Liver (tissue), 9 donors: Measurements from ENCODE around the gene SP4. TPM values are rescaled to one million over a fixed set of nuclear protein-coding genes. Genes with fewer than 3 reads are reported as not detected.

Experiments
- DNase-seq: peaks from one replicate; pipeline ENCODE4 v3.0.0-alpha.2; 2017; ENCODE audit warnings: low spot score
- H3K27ac ChIP-seq, 2 donors: one replicate each; pipeline ENCODE4 v1.7.0; 2013; ENCODE audit warnings: inconsistent platforms in 2 of 2, low read length in 2 of 2, control low read depth in 1 of 2, low read depth in 1 of 2, mild to moderate bottlenecking in 1 of 2
- H3K27me3 ChIP-seq, 4 donors: one replicate each; pipeline versions ENCODE4 v1.6.1 to v1.7.0; 2013; ENCODE audit warnings: low read length in 3 of 4, inconsistent platforms in 1 of 4, mild to moderate bottlenecking in 1 of 4, moderate library complexity in 1 of 4; ENCODE audit not compliant: control insufficient read depth in 4 of 4, insufficient read depth in 4 of 4
- H3K36me3 ChIP-seq, 4 donors: one replicate each; pipeline versions ENCODE4 v1.6.1 to v1.7.0; 2013; ENCODE audit warnings: low read length in 3 of 4, mild to moderate bottlenecking in 3 of 4, low read depth in 1 of 4, moderate library complexity in 1 of 4; ENCODE audit not compliant: control insufficient read depth in 4 of 4, insufficient read depth in 3 of 4
- H3K4me1 ChIP-seq, 4 donors: one replicate each; pipeline versions ENCODE4 v1.6.1 to v1.7.0; 2013; ENCODE audit warnings: low read length in 3 of 4, mild to moderate bottlenecking in 3 of 4, moderate library complexity in 1 of 4; ENCODE audit not compliant: control insufficient read depth in 4 of 4, insufficient read depth in 4 of 4
- H3K4me3 ChIP-seq, 3 donors: one replicate each; pipeline versions ENCODE4 v1.6.1 to v1.7.0; 2013; ENCODE audit warnings: low read length in 3 of 3, control low read depth in 1 of 3, low read depth in 1 of 3, mild to moderate bottlenecking in 1 of 3
- H3K9ac ChIP-seq, 2 donors: one replicate each; pipeline ENCODE4 v1.7.0; 2013; ENCODE audit warnings: low read length in 2 of 2, mild to moderate bottlenecking in 2 of 2, moderate library complexity in 2 of 2, control low read depth in 1 of 2, low read depth in 1 of 2
- H3K9me3 ChIP-seq, 4 donors: one replicate each; pipeline versions ENCODE4 v1.6.1 to v1.7.0; 2013; ENCODE audit warnings: low read length in 3 of 4; ENCODE audit not compliant: control insufficient read depth in 4 of 4
- CTCF ChIP-seq: fragments of 150-350 bp; IDR thresholded peaks from 2 replicates; pipeline ENCODE4 v1.5.1; 2017; ENCODE audit warnings: improper control_type of control experiment, low read depth, low read length; ENCODE audit not compliant: missing input control
- EGR1 ChIP-seq, 2 donors: IDR thresholded peaks; 2 replicates each; pipeline ENCODE4 v1.6.1; 2016 to 2018; ENCODE audit warnings: antibody characterized with exemption in 2 of 2, low read depth in 2 of 2
- FOXA2 ChIP-seq: IDR thresholded peaks from 2 replicates; pipeline ENCODE4 v1.6.1; 2016; ENCODE audit warnings: antibody characterized with exemption
- GABPA ChIP-seq, 2 donors: IDR thresholded peaks in 1 of 2; conservative IDR thresholded peaks in 1 of 2; 2 replicates each; pipeline ENCODE4 v1.6.1; 2016; ENCODE audit warnings: antibody characterized with exemption in 2 of 2, mild to moderate bottlenecking in 1 of 2, moderate library complexity in 1 of 2
- HNF4A ChIP-seq, 2 donors: conservative IDR thresholded peaks; 2 replicates each; pipeline ENCODE4 v1.6.1; 2016; ENCODE audit warnings: antibody characterized with exemption in 2 of 2, mild to moderate bottlenecking in 2 of 2
- JUND ChIP-seq, 2 donors: IDR thresholded peaks; 2 replicates each; pipeline ENCODE4 v1.6.1; 2016; ENCODE audit warnings: antibody characterized with exemption in 2 of 2
- MAX ChIP-seq: IDR thresholded peaks from 2 replicates; pipeline ENCODE4 v1.6.1; 2016; ENCODE audit warnings: antibody characterized with exemption
- NR2F2 ChIP-seq: IDR thresholded peaks from 2 replicates; pipeline ENCODE4 v1.6.1; 2016; ENCODE audit warnings: antibody characterized with exemption
- RAD21 ChIP-seq, 2 donors: IDR thresholded peaks; 2 replicates each; pipeline ENCODE4 v1.6.1; 2016; ENCODE audit warnings: antibody characterized with exemption in 2 of 2, mild to moderate bottlenecking in 2 of 2
- RXRA ChIP-seq, 2 donors: IDR thresholded peaks; 2 replicates each; pipeline ENCODE4 v1.6.1; 2017 to 2018; ENCODE audit warnings: antibody characterized with exemption in 2 of 2, mild to moderate bottlenecking in 1 of 2
- SP1 ChIP-seq: IDR thresholded peaks from 2 replicates; pipeline ENCODE4 v1.6.1; 2018; ENCODE audit warnings: antibody characterized with exemption, mild to moderate bottlenecking
- YY1 ChIP-seq: IDR thresholded peaks from 2 replicates; pipeline ENCODE4 v1.6.1; 2016; ENCODE audit warnings: antibody characterized with exemption, mild to moderate bottlenecking
- ZBTB33 ChIP-seq: IDR thresholded peaks from 2 replicates; pipeline ENCODE4 v1.6.1; 2016; ENCODE audit warnings: antibody characterized with exemption
- WGBS: extraction: QIAGEN DNeasy Blood & Tissue Kit; methylation state at CpG from one replicate; pipeline ENCODE4 v1.1.7; 2013; 5-methylcytosine and 5-hydroxymethylcytosine counted together
- polyA plus RNA-seq, 2 donors: library from polyadenylated mRNA; stranded (reverse) in 1 of 2; unstranded in 1 of 2; fragments of 200-250 nt in 1 of 2; fragments of >200 nt in 1 of 2; fragmentation: Nextera tagmentation in 1 of 2; extraction: Ambion mirVana in 1 of 2; gene quantifications; one replicate each; pipeline versions ENCODE4 v1.2.1 to v1.2.3, GENCODE V29; 2013 to 2015
- total RNA-seq, 2 donors: library from RNA; depleted of rRNA; stranded (reverse); fragments of >200 nt; gene quantifications; one replicate each; pipeline ENCODE4 v1.2.3, GENCODE V29; 2014
- donor health status: healthy.
- donor health status: healthy.
- donor health status: healthy.
- donor health status: healthy.
- donor health status: healthy.

Gene SP4
- total and polyA plus RNA-seq, 4 donors, result 0.61 to 13.2 (median 6.7) TPM

GRCh38 chr7:21508538-21508937 lies 80.7 kb downstream of the SP4 start:
- no peak for DNase-seq
- Histone ChIP-seq H3K9me3 (no peaks in the 10 kb centered on the region), H3K9ac (no peak overlapping the region), H3K27ac (no peak overlapping the region), H3K36me3 (no peaks in the 10 kb centered on the region), H3K4me1 (peaks cover 0 to 11% (median 4%) of the 10 kb centered on the region in 4 donors), H3K4me3 (no peak overlapping the region), H3K27me3 (no peaks in the 10 kb centered on the region)
- TF ChIP-seq FOXA2 (peak; percentile 29), SP1 (peak; percentile 80), RXRA (IDR thresholded peaks at IDR 0.05) (peak; percentile 79 to 86), NR2F2 (peak; percentile 19), ZBTB33 (peak; percentile 28), MAX (no peak), JUND (IDR thresholded peaks at IDR 0.05) (no peak), EGR1 (IDR thresholded peaks at IDR 0.05; ENCODE audit: low read depth in 2 of 2) (no peak), YY1 (no peak), RAD21 (IDR thresholded peaks at IDR 0.05) (peak; percentile 28 to 55), HNF4A (conservative IDR thresholded peaks at IDR 0.05) (peak; percentile 73 to 74)
- WGBS, result 40% methylated on average over 3 of the region's 3 CpGs

GRCh38 chr7:21514062-21514461 lies 86.2 kb downstream of the SP4 start:
- peaks cover 0 to 9% (median 3%) of the 10 kb centered on the region in 4 donors for H3K4me1 ChIP-seq
- no peak for TF ChIP-seq CTCF
- TF ChIP-seq GABPA (IDR thresholded peaks at IDR 0.05 in 1 of 2, conservative IDR thresholded peaks at IDR 0.05 in 1 of 2), result no peak
- no peak for TF ChIP-seq NR2F2
- no peak for TF ChIP-seq FOXA2
- no peak overlapping the region for H3K9ac ChIP-seq
- DNase-seq, result no peak
- no peaks in the 10 kb centered on the region for H3K9me3 ChIP-seq
- H3K27me3 ChIP-seq, result no peaks in the 10 kb centered on the region
- H3K27ac ChIP-seq, result no peak overlapping the region
- no peak overlapping the region for H3K4me3 ChIP-seq
- H3K36me3 ChIP-seq, result no peaks in the 10 kb centered on the region

- H3K27me3 ChIP-seq, result no peaks in the 10 kb centered on the region
Measured at GRCh38 chr7:21524680-21525079, 96.8 kb downstream of the SP4 start.

More at GRCh38 chr7:21524680-21525079, 96.8 kb downstream of the SP4 start:
- no peaks in the 10 kb centered on the region for H3K36me3 ChIP-seq
- DNase-seq, result no peak
- H3K27ac ChIP-seq, result no peak overlapping the region
- WGBS, result 88% methylated on average over 1 of the region's 1 CpG
- no peak overlapping the region for H3K4me3 ChIP-seq
- peaks cover 0 to 2% (median 0%) of the 10 kb centered on the region in 4 donors for H3K4me1 ChIP-seq
- H3K9me3 ChIP-seq, result no peaks in the 10 kb centered on the region
- no peak overlapping the region for H3K9ac ChIP-seq
- no peak for TF ChIP-seq RXRA (IDR thresholded peaks at IDR 0.05)
